Measurements from ENCODE around the gene TPCN1.

- TF ChIP-seq CTCF (IDR thresholded peaks at IDR 0.05; ENCODE audit: insufficient read depth, low read length, poor library complexity, severe bottlenecking) (no peak), EZH2phosphoT487 (conservative IDR thresholded peaks at IDR 0.05; ENCODE audit: low read length) (no peak)
Observed at GRCh38 chr12:113184900-113185179, 36.4 kb upstream of the TPCN1 start.
